Panc1 (cell line): ENCODE measurements around the gene FXR1. TPM values are rescaled to one million over a fixed set of nuclear protein-coding genes. Genes with fewer than 3 reads are reported as not detected.

Source experiments
- ATAC-seq: fragments of 200-7000 bp; cut with Tn5 transposase; 2 replicates; pipeline ENCODE4 v1.9.1; 2020; ENCODE audit warnings: mild to moderate bottlenecking, moderate library complexity
- BruUV-seq: library from RNA; stranded (reverse); fragments of 400-500 nt; replicated peaks from 2 replicates; lab custom pipeline; 2021; lab: Mats Ljungman, UMichigan
- CTCF ChIA-PET: fragments of 300-600 bp; sonication (Branson Sonifier 250); formaldehyde crosslinking; loops from one replicate; lab custom pipeline; 2022; ENCODE audit warnings: antibody characterized with exemption; lab: Charles Lee
- POLR2A ChIA-PET: fragments of 300-600 bp; sonication (Branson Sonifier 250); formaldehyde crosslinking; loops from one replicate; lab custom pipeline; 2022; ENCODE audit warnings: antibody characterized with exemption; lab: Charles Lee
- DNase-seq: peaks from one replicate; pipeline ENCODE4 v3.0.0-alpha.2; 2010; ENCODE audit warnings: low read depth, low spot score
- H3K27ac ChIP-seq: 2 replicates; pipeline ENCODE4 v1.5.1; 2011; ENCODE audit warnings: mild to moderate bottlenecking, low read length, inconsistent platforms
- H3K27me3 ChIP-seq: fragments of 200-500 bp; sonication (Bioruptor generic); 2 replicates; pipeline ENCODE4 v1.6.0; 2014; ENCODE audit warnings: low read length, inconsistent platforms; ENCODE audit not compliant: control insufficient read depth, insufficient read depth
- H3K36me3 ChIP-seq: fragments of 200-500 bp; sonication (Bioruptor generic); 2 replicates; pipeline ENCODE4 v1.5.1; 2014; ENCODE audit warnings: inconsistent platforms, mild to moderate bottlenecking, low read length, moderate library complexity; ENCODE audit not compliant: control insufficient read depth, insufficient read depth
- H3K4me1 ChIP-seq: 2 replicates; pipeline ENCODE4 v1.5.1; 2011; ENCODE audit warnings: inconsistent platforms, mild to moderate bottlenecking, low read length, moderate library complexity; ENCODE audit not compliant: control insufficient read depth, insufficient read depth
- H3K4me3 ChIP-seq, 2 experiments: 2 replicates each; pipeline ENCODE4 v1.5.1; 2011 to 2012; ENCODE audit warnings: low read depth in 2 of 2, low read length in 2 of 2, mild to moderate bottlenecking in 2 of 2, inconsistent platforms in 1 of 2, moderate library complexity in 1 of 2
- H3K9me3 ChIP-seq: fragments of 200-500 bp; sonication (Bioruptor generic); 2 replicates; pipeline ENCODE4 v1.5.1; 2014; ENCODE audit warnings: low read depth, mild to moderate bottlenecking, inconsistent platforms, low read length, moderate library complexity; ENCODE audit not compliant: control insufficient read depth, insufficient read depth
- CTCF ChIP-seq: fragments of 450-650 bp; IDR thresholded peaks from 2 replicates; pipeline ENCODE4 v1.5.1; 2017; ENCODE audit warnings: mild to moderate bottlenecking
- POLR2AphosphoS5 ChIP-seq: IDR thresholded peaks from 2 replicates; pipeline ENCODE4 v1.6.1; 2012; ENCODE audit warnings: mild to moderate bottlenecking, low read depth, low read length, moderate library complexity
- REST ChIP-seq, 2 experiments: IDR thresholded peaks; 2 replicates each; pipeline ENCODE4 v1.6.1; 2011 to 2012; ENCODE audit warnings: low read depth in 2 of 2, control low read depth in 1 of 2, low read length in 1 of 2, mild to moderate bottlenecking in 1 of 2, moderate library complexity in 1 of 2; ENCODE audit not compliant: insufficient read depth in 1 of 2
- SIN3A ChIP-seq: IDR thresholded peaks from 2 replicates; pipeline ENCODE4 v1.6.1; 2012; ENCODE audit warnings: low read depth, mild to moderate bottlenecking, low read length, moderate library complexity, borderline replicate concordance; ENCODE audit not compliant: insufficient read depth
- TCF7L2 ChIP-seq: IDR thresholded peaks from 2 replicates; pipeline ENCODE4 v1.6.1; 2011; ENCODE audit warnings: mild to moderate bottlenecking, low read depth, low read length, inconsistent platforms
- in situ Hi-C: cut with HindIII; loops from 2 replicates; pipeline ENCODE4 v1.10.0; 2016; ENCODE audit warnings: low sequenced_read_pairs, low pct_unique_long_range_greater_than_20kb
- intact Hi-C: fragments of 100-400 bp; cut with micrococcal nuclease; formaldehyde crosslinking; loops from one replicate; pipeline ENCODE4 v1.10.0; 2022; ENCODE audit not compliant: unreplicated experiment
- total RNA-seq: library from RNA; stranded (reverse); gene quantifications from one replicate; pipeline ENCODE4 v1.2.1, GENCODE V29; 2021; ENCODE audit not compliant: unreplicated experiment

Gene FXR1
- total RNA-seq, 1 experiment from 2014 or later, result 180 TPM

- Histone ChIP-seq H3K36me3 (no peaks in the 10 kb centered on the region), H3K9me3 (no peaks in the 10 kb centered on the region), H3K27ac (no peak overlapping the region), H3K27me3 (no peaks in the 10 kb centered on the region), H3K4me3 (no peak overlapping the region), H3K4me1 (no peaks in the 10 kb centered on the region)
- BruUV-seq, result no TSS peak
- TF ChIP-seq POLR2AphosphoS5, result no peak
- no peak for TF ChIP-seq SIN3A
- TF ChIP-seq TCF7L2, result no peak
- TF ChIP-seq REST (IDR thresholded peaks at IDR 0.05; ENCODE audit: insufficient read depth in 1 of 2, low read depth in 2 of 2, low read length in 1 of 2), result no peak
- no peak for TF ChIP-seq CTCF
- intact Hi-C loops, result no loop called here
- no peak for ATAC-seq
- ChIA-PET POLR2A (no interaction called here), CTCF (no interaction called here)
- in situ Hi-C loops, result no loop called here
- no peak for DNase-seq
Measured at GRCh38 chr3:181030948-181031347, 118.5 kb downstream of the FXR1 start.

Other genes with a start within 250 kb of the FXR1 start
- not detected for gene CCDC39, start 233.2 kb upstream of the FXR1 start, total RNA-seq
- 56.8 TPM for gene DNAJC19, start 77.1 kb downstream of the FXR1 start, total RNA-seq